ENCODE results near the gene POC1A.

POC1A gene

DNA sequence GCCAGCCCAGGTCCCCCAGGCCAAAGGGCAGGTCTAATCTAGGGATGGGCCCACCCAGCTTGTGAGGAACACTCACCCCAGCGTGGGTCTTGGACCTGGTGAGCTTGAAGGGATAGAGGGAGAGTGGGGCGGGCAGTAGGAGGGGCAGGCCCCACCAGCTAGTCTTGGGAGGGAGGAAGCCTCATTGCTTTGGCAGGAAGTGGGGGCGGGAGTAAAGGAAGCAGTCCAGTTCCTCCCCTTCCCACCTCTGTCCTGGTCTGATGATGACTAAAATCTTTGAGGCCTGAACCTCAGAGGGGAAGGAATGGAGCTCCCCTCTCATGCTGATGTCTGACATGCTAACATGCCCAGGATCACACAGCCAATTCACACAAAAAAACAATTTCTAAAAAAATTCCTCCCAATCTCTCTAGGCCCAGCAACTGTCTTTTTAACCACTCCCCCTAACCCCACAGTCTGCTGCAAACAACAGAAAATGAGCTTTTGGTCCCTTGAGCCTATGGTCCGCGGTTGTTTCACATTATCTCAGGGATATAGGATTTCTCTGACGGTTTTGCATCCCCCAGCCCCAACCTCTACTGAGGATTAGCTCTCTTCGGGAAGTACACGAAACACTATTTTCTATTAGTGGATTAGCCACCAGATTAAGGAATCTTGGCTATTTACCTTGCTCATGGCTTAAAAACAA is 67.1 kb downstream of the POC1A start:
- H3K36me3 ChIP-seq (ENCODE audit: control insufficient read depth, insufficient read depth, low read length, severe bottlenecking) = no peaks in the 10 kb centered on the region
- H3K4me1 ChIP-seq (ENCODE audit: control insufficient read depth, insufficient read depth, low read length) = peaks cover 48% of the 10 kb centered on the region
- no peak for DNase-seq (ENCODE audit: low read depth)
- H3K9ac ChIP-seq (ENCODE audit: low read length) = no peak overlapping the region
- no peaks in the 10 kb centered on the region for H3K9me3 ChIP-seq (ENCODE audit: control insufficient read depth, low read length)
- no peak overlapping the region for H3K4me3 ChIP-seq (ENCODE audit: low read length)
- no peaks in the 10 kb centered on the region for H3K27me3 ChIP-seq (replicated peaks; ENCODE audit: control insufficient read depth, insufficient read depth, low read length)

DNA sequence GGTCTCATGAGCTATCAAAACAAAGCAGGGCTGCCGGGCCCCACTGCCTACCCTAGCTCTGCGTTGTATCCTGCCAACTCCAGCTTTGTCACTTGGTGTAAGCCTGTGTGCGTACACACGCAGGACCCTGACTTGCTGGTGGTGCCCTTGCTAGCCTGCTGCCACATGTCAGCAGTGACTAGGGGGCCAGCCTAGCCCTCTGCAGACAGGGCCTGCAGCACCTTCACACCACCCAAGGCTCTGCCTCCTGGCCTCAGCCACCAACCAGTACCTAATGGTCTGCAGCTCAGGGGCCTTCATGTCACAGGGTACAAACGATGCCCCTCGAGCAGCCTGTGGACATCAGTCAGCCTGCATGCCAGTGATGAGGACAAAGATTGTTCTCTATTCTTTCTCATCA is 67.8 kb downstream of the POC1A start:
- DNase-seq (ENCODE audit: low read depth) = no peak
- H3K27me3 ChIP-seq (replicated peaks; ENCODE audit: control insufficient read depth, insufficient read depth, low read length) = no peaks in the 10 kb centered on the region
- H3K9ac ChIP-seq (ENCODE audit: low read length) = no peak overlapping the region
- H3K4me3 ChIP-seq (ENCODE audit: low read length) = no peak overlapping the region
- H3K4me1 ChIP-seq (ENCODE audit: control insufficient read depth, insufficient read depth, low read length) = peaks cover 42% of the 10 kb centered on the region
- H3K9me3 ChIP-seq (ENCODE audit: control insufficient read depth, low read length) = no peaks in the 10 kb centered on the region
- no peaks in the 10 kb centered on the region for H3K36me3 ChIP-seq (ENCODE audit: control insufficient read depth, insufficient read depth, low read length, severe bottlenecking)

DNA sequence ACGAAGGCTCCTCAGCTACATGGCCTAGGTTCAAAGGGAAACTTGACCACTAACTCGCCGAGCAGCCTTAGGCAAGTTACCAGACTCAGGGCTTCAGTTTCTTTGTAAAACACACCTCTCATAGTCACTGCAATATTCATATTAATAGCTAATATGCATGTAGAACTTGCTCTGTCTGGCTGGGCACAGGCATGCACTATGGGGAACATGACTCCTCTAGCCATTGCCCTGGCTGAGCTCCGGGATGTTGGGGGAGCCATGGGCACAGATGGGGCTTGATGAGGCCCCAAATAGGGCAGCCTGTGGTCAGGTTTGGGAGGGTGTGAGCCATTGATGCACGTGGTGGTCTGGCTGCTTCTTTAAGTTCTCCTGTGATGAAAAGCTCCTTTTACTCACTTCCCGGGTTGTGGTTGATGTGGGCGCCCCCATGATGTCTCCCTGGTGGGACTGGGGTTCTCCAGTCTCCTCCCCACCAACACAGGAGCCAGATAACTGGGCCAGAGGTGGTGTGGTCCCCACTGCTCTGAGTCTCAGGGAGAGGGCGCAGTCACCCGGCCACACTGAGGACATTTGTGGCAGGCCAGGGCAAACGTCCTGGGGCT is 68.4 kb downstream of the POC1A start:
- Histone ChIP-seq H3K4me1 (ENCODE audit: control insufficient read depth, insufficient read depth, low read length) (peaks cover 35% of the 10 kb centered on the region), H3K4me3 (ENCODE audit: low read length) (no peak overlapping the region), H3K9me3 (ENCODE audit: control insufficient read depth, low read length) (no peaks in the 10 kb centered on the region), H3K27me3 (replicated peaks; ENCODE audit: control insufficient read depth, insufficient read depth, low read length) (no peaks in the 10 kb centered on the region), H3K9ac (ENCODE audit: low read length) (no peak overlapping the region), H3K36me3 (ENCODE audit: control insufficient read depth, insufficient read depth, low read length, severe bottlenecking) (no peaks in the 10 kb centered on the region)
- no peak for DNase-seq (ENCODE audit: low read depth)

DNA sequence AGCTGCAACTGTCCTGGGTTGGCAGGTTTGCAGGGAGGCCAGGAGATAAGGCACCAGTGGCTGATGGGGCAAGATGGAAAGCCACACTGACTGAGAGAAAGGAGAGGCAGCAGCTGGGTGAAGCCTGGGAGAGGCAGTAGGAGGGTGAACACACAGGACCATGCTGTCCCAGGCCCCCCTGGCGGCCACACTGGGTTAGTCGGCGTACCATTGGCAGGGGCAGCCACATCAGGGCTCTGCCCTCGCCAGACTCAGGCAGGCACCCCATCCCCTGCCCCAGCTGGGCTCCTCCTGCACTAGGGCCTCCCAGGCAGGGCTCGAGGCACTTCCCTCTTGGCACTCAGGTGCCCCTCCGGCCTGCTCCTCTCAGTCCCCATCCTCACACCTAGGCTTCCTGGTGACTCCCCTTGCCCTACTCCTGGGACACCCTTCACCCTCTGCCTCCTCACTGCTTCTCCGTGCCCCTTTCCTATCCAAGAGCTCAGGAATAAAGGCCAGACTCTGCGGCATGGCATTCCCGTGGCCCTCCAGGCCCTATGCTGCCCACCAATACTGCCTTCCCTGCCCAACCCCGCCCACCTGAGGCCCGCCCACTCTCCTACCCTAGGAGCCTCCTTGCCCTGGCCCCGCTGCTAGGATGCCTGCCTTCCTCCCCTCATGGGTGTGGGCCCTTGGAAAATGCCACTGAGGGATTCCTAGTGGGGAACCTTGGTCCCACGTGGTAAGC is 69.1 kb downstream of the POC1A start:
- Histone ChIP-seq H3K4me3 (ENCODE audit: low read length) (no peak overlapping the region), H3K27me3 (replicated peaks; ENCODE audit: control insufficient read depth, insufficient read depth, low read length) (no peaks in the 10 kb centered on the region), H3K36me3 (ENCODE audit: control insufficient read depth, insufficient read depth, low read length, severe bottlenecking) (no peaks in the 10 kb centered on the region), H3K9me3 (ENCODE audit: control insufficient read depth, low read length) (no peaks in the 10 kb centered on the region), H3K4me1 (ENCODE audit: control insufficient read depth, insufficient read depth, low read length) (peaks cover 28% of the 10 kb centered on the region), H3K9ac (ENCODE audit: low read length) (no peak overlapping the region)
- no peak for DNase-seq (ENCODE audit: low read depth)

DNA sequence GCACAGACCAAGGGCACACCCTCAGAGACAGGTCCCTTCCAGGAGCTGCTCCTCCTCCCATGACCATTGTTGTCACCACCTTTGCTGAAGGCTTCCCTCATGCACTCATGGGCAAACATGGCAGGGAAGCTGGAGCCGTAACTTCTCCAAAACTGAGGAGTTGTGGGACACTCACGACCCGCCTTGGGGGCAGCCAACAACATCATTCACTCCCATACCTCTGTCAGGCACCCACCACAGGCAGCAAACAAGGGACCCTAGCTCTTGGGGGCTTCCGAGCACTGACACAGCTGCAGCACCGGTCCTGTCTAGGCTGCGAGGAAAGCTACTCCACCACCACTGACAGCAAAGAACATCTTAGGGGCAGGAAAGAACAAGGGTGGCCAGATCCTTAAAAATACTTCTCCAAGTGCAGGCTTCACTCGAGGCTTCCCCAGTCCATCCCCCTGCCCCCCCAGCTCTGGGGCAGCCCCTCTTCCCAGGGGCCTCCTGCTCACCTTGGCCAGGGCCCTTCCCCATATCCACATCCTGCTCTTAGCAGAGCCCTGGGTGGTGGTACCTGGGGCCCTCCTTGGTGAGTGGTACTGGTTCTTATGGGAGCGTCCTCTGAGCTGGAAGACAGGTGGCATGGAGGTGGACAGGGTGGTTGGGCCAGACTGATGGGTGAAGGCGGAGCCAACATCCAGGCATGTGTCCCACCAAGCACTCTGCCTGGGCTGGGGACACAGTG is 69.8 kb downstream of the POC1A start:
- H3K9ac ChIP-seq (ENCODE audit: low read length) = no peak overlapping the region
- peaks cover 21% of the 10 kb centered on the region for H3K4me1 ChIP-seq (ENCODE audit: control insufficient read depth, insufficient read depth, low read length)
- H3K4me3 ChIP-seq (ENCODE audit: low read length) = no peak overlapping the region
- no peaks in the 10 kb centered on the region for H3K9me3 ChIP-seq (ENCODE audit: control insufficient read depth, low read length)
- no peak for DNase-seq (ENCODE audit: low read depth)
- no peaks in the 10 kb centered on the region for H3K27me3 ChIP-seq (replicated peaks; ENCODE audit: control insufficient read depth, insufficient read depth, low read length)
- no peaks in the 10 kb centered on the region for H3K36me3 ChIP-seq (ENCODE audit: control insufficient read depth, insufficient read depth, low read length, severe bottlenecking)

DNA sequence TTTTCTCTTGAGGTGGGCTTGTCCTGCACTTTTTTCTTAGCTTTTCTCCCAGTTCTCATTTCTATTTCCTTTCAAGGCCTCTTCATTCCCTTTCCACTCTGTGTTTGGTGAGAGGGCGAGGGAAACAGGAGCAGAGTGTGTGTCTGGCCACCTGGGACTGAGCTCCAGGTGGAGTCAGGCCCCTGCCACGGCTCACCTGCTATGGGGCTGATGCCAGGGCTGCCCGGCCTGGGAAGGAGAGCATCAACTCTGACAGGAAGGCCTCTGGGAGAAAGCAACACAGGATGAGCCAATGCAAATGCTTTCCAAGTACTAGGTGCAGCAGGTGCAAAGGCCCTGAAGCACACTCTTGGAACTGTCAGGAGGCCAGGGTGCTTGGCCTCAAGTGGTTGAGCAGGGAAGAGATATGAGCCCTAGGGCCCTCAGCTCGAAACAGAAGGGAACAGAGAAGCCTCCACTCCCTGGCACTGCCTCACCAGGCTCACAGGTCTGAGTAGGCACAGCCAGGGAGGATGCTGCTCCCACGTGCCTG is 70.6 kb downstream of the POC1A start:
- peaks cover 14% of the 10 kb centered on the region for H3K4me1 ChIP-seq (ENCODE audit: control insufficient read depth, insufficient read depth, low read length)

DNA sequence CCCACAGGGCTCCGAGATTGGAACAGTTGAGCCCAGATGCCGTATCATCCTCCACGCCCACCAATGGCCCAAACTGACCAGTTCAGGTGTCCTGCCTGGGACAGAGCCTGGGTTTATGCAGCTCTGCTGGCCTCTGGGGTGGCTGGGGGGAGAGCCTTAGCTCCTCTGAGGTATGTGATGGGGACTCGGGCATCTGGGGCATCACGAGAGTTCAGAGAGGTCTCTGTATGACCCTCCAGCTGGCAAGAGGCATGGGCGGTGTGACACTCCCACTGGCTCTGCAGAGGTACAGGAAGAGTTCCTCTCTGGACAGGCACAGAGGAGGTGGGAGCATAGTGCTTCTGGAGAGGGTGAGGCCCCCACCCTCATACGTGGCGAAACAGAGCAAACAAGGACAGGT is 71.3 kb downstream of the POC1A start:
- Histone ChIP-seq H3K9ac (ENCODE audit: low read length) (no peak overlapping the region), H3K9me3 (ENCODE audit: control insufficient read depth, low read length) (no peaks in the 10 kb centered on the region), H3K36me3 (ENCODE audit: control insufficient read depth, insufficient read depth, low read length, severe bottlenecking) (no peaks in the 10 kb centered on the region), H3K27me3 (replicated peaks; ENCODE audit: control insufficient read depth, insufficient read depth, low read length) (no peaks in the 10 kb centered on the region), H3K4me1 (ENCODE audit: control insufficient read depth, insufficient read depth, low read length) (peaks cover 7% of the 10 kb centered on the region), H3K4me3 (ENCODE audit: low read length) (no peak overlapping the region)
- DNase-seq (ENCODE audit: low read depth) = no peak

More for the DNA sequence above, 70.6 kb downstream of the POC1A start:
- Histone ChIP-seq H3K36me3 (ENCODE audit: control insufficient read depth, insufficient read depth, low read length, severe bottlenecking) (no peaks in the 10 kb centered on the region), H3K9me3 (ENCODE audit: control insufficient read depth, low read length) (no peaks in the 10 kb centered on the region), H3K4me3 (ENCODE audit: low read length) (no peak overlapping the region), H3K9ac (ENCODE audit: low read length) (no peak overlapping the region), H3K27me3 (replicated peaks; ENCODE audit: control insufficient read depth, insufficient read depth, low read length) (no peaks in the 10 kb centered on the region)
- no peak for DNase-seq (ENCODE audit: low read depth)

DNA sequence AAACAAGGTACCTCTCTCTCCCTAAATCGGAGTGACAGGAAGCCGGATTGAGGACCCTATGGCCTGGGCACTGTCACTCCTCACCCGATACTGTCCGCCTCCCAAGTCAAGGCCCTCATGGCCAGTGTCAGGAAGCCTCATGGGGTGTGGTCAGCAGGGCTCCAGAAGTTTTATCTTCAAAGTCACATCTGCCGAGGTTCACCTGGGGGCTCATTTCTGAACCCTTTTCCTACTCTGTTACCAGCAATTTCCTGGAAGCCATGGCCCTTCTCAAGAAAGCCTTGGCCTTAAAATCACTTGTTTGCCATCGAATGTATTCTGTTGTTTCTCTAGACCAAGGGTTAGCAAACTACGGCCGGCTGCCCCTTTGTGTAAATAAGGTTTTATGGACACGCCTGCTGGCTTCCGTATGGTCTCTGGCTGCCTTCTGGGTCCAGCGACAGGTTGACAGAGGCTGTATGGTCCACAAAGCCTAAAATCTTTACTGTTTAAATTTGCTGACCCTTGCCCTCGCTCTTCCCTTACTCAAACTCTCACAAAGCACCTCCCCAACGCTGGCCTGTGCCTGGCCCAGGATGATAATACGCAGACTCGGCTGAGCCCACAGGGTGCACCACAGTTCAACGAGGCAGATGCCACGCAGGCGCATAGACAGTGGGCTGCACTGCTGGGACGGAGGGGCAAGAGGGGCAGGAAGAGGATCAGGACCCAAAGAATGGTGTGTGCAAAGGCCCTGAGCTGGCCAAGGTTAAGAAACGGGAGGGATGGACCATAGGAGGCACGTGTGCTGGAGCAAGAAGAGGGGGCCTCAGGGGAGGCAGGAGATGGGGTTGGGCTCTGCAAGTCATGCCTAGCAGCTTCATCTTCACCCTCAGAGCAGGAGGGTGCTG is 73.1 kb downstream of the POC1A start:
- Histone ChIP-seq H3K4me1 (ENCODE audit: control insufficient read depth, insufficient read depth, low read length) (no peaks in the 10 kb centered on the region), H3K4me3 (ENCODE audit: low read length) (no peak overlapping the region), H3K9me3 (ENCODE audit: control insufficient read depth, low read length) (no peaks in the 10 kb centered on the region), H3K9ac (ENCODE audit: low read length) (no peak overlapping the region), H3K36me3 (ENCODE audit: control insufficient read depth, insufficient read depth, low read length, severe bottlenecking) (no peaks in the 10 kb centered on the region), H3K27me3 (replicated peaks; ENCODE audit: control insufficient read depth, insufficient read depth, low read length) (no peaks in the 10 kb centered on the region)
- no peak for DNase-seq (ENCODE audit: low read depth)

DNA sequence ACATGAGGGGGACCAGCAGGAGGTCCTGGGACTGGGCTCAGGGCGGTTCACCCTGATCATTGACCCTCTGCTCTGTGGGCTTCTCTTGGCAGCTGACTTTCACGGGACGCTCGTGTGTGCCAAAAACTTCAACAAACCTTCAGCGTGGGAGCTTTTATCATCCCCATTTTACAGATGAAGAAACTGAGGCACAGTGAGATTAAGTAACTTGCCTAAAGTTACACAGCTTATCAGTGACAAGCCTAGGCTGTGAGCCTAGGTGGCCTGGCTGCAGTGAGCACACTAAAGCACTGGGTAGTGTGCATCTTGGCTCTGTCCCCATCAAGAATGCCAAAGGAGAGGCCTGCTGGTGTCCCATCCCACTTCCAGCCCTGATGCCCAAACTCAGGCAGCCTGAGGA is 74.3 kb downstream of the POC1A start:
- Histone ChIP-seq H3K4me3 (ENCODE audit: low read length) (no peak overlapping the region), H3K36me3 (ENCODE audit: control insufficient read depth, insufficient read depth, low read length, severe bottlenecking) (no peaks in the 10 kb centered on the region), H3K27me3 (replicated peaks; ENCODE audit: control insufficient read depth, insufficient read depth, low read length) (no peaks in the 10 kb centered on the region), H3K9me3 (ENCODE audit: control insufficient read depth, low read length) (no peaks in the 10 kb centered on the region), H3K4me1 (ENCODE audit: control insufficient read depth, insufficient read depth, low read length) (no peaks in the 10 kb centered on the region), H3K9ac (ENCODE audit: low read length) (no peak overlapping the region)
- DNase-seq (ENCODE audit: low read depth) = no peak

DNA sequence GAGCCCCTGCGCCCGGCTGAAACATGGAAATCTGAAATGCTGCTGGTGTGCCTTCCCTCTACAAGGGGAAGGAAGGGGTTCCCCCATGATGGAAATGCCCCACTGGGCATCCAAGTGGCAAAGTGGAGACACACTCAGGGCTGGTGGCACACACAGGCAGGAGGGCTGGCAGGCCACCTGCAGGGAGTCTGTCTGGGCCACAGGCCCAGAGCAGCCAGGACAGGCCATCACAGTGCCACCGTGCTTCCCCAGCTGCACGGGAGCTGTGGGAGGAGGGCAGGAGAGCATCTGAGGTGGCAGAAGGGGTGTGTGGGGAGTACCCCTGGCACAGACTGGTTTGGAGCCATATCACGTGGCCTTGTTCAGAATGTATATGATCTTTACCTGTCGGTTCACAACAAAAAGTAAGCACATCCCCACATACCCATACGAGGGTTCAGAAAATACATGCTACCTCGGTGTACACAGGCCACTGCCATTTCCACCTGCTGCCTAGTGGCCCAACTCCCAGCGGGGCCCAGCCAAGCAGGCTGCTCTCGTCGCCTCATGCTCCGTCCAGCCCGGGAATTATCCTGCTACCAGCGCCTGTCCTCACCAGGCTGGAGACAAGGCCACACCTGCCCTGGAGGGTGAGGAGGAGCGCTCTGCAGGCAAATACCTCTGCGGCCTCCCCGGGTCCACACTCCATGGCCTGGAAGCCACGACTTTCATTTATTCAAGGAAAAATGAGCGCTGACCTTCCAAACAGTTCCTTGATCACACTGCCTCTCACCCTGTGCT is 75.3 kb downstream of the POC1A start:
- no peak overlapping the region for H3K4me3 ChIP-seq (ENCODE audit: low read length)
- H3K36me3 ChIP-seq (ENCODE audit: control insufficient read depth, insufficient read depth, low read length, severe bottlenecking) = no peaks in the 10 kb centered on the region
- no peaks in the 10 kb centered on the region for H3K4me1 ChIP-seq (ENCODE audit: control insufficient read depth, insufficient read depth, low read length)
- no peak for DNase-seq (ENCODE audit: low read depth)
- H3K9me3 ChIP-seq (ENCODE audit: control insufficient read depth, low read length) = no peaks in the 10 kb centered on the region
- no peaks in the 10 kb centered on the region for H3K27me3 ChIP-seq (replicated peaks; ENCODE audit: control insufficient read depth, insufficient read depth, low read length)
- H3K9ac ChIP-seq (ENCODE audit: low read length) = no peak overlapping the region
